22Rv1 (cell line): ENCODE data around the gene ZAR1L.

ENCODE experiments used
- ZFX ChIP-seq: fragments of 450-650 bp; IDR thresholded peaks from 2 replicates; pipeline ENCODE4 v1.6.1; 2017; ENCODE audit warnings: antibody characterized with exemption, borderline replicate concordance
- TF ChIP-seq, protein P1 (sequence below): fragments of 450-650 bp; IDR thresholded peaks from 2 replicates; pipeline ENCODE4 v1.5.1; 2017; ENCODE audit warnings: mild to moderate bottlenecking

DNA sequence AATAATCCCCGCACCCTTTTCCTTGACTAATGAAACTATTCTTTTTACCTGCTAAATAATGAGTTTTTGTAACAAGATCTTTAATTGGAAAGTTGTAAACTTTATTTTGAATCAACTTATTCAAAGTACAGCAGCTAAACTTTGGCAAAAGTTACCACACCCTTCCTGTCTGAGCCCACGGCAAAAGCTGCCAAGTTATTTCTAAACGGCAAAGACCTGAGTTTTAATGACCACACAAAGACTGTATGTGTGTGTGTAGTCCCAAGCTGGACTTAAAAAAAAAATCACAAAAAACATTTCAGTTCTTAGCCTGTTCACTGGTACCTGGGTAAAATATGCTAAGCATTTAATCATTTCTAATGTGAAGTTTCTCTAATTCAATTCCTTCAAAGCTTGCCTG is 60.7 kb downstream of the ZAR1L start:
- TF ChIP-seq, protein P1, sequence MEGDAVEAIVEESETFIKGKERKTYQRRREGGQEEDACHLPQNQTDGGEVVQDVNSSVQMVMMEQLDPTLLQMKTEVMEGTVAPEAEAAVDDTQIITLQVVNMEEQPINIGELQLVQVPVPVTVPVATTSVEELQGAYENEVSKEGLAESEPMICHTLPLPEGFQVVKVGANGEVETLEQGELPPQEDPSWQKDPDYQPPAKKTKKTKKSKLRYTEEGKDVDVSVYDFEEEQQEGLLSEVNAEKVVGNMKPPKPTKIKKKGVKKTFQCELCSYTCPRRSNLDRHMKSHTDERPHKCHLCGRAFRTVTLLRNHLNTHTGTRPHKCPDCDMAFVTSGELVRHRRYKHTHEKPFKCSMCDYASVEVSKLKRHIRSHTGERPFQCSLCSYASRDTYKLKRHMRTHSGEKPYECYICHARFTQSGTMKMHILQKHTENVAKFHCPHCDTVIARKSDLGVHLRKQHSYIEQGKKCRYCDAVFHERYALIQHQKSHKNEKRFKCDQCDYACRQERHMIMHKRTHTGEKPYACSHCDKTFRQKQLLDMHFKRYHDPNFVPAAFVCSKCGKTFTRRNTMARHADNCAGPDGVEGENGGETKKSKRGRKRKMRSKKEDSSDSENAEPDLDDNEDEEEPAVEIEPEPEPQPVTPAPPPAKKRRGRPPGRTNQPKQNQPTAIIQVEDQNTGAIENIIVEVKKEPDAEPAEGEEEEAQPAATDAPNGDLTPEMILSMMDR, result no peak
- no peak for TF ChIP-seq ZFX
